Measurements from ENCODE around the gene DMAP1. TPM values are rescaled to one million over a fixed set of nuclear protein-coding genes. Genes with fewer than 3 reads are reported as not detected.

The DMAP1 gene
- total and polyA plus RNA-seq, 2 of the 8 experiments (the other 6 are each of a cell fraction or from before 2014, with no cell fraction given), result 36.4 to 42.4 TPM

- no peak for TF ChIP-seq SP2 (IDR thresholded peaks at IDR 0.05; ENCODE audit: low read length)
- no peak for TF ChIP-seq ASH2L (IDR thresholded peaks at IDR 0.05; ENCODE audit: low read length)
- no peak for TF ChIP-seq SP1 (IDR thresholded peaks at IDR 0.05; ENCODE audit: low read depth, low read length)
- no peak for TF ChIP-seq SIX5 (IDR thresholded peaks at IDR 0.05; ENCODE audit: low read depth, low read length)
These were observed 41.2 kb downstream of the DMAP1 start (continued) for GRCh38 chr1:44254392-44254910.

All from H1 (cell line).